Measurements from ENCODE around the gene RINL. TPM values are rescaled to one million over a fixed set of nuclear protein-coding genes. Genes with fewer than 3 reads are reported as not detected.

Gene RINL
- 79.1 and 82.0 TPM in 2 replicates for total RNA-seq

GRCh38 chr19:38877781-38878574 lies at the start of gene RINL:
Gene RINL, minus strand, starts transcription at chr19:38878275. Its CDS starts 1,533 bp downstream, at chr19:38876742.
- intact Hi-C loops (cut with micrococcal nuclease) = loop anchor here (1.0 to 5.0 kb wide), 5 partner anchors 9 to 1101 kb away; partner anchors contain the start of genes ECH1, HNRNPL and ZNF573

GRCh38 chr19:38924388-38924787 lies 46.3 kb upstream of the RINL start:
- intact Hi-C loops (cut with micrococcal nuclease) = no loop called here

- intact Hi-C loops (cut with micrococcal nuclease) = no loop called here
Measured at GRCh38 chr19:38922482-38922881, 44.4 kb upstream of the RINL start.

- intact Hi-C loops (cut with micrococcal nuclease) = no loop called here
Measured at GRCh38 chr19:38921420-38922274, 43.6 kb upstream of the RINL start.

GRCh38 chr19:38920602-38921419 lies 42.7 kb upstream of the RINL start:
- intact Hi-C loops (cut with micrococcal nuclease) = no loop called here

- intact Hi-C loops (cut with micrococcal nuclease) = no loop called here
Measured at GRCh38 chr19:38919837-38920601, 41.9 kb upstream of the RINL start.

- intact Hi-C loops (cut with micrococcal nuclease) = no loop called here
Measured at GRCh38 chr19:38918526-38918925, 40.5 kb upstream of the RINL start.

- intact Hi-C loops (cut with micrococcal nuclease) = no loop called here
Measured at GRCh38 chr19:38917921-38918491, 39.9 kb upstream of the RINL start.

GRCh38 chr19:38917516-38917915 lies 39.4 kb upstream of the RINL start:
- intact Hi-C loops (cut with micrococcal nuclease) = no loop called here

GRCh38 chr19:38915329-38916321 lies 37.5 kb upstream of the RINL start:
- intact Hi-C loops (cut with micrococcal nuclease) = no loop called here

GRCh38 chr19:38913958-38914357 lies 35.9 kb upstream of the RINL start:
- intact Hi-C loops (cut with micrococcal nuclease) = no loop called here

- intact Hi-C loops (cut with micrococcal nuclease) = no loop called here
Measured at GRCh38 chr19:38912600-38913514, 34.8 kb upstream of the RINL start.

- intact Hi-C loops (cut with micrococcal nuclease) = no loop called here
Measured at GRCh38 chr19:38911388-38912001, 33.4 kb upstream of the RINL start.

GRCh38 chr19:38910488-38910887 lies 32.4 kb upstream of the RINL start:
- intact Hi-C loops (cut with micrococcal nuclease) = no loop called here

- intact Hi-C loops (cut with micrococcal nuclease) = no loop called here
Measured at GRCh38 chr19:38908911-38909310, 30.8 kb upstream of the RINL start.

GRCh38 chr19:38907670-38908069 lies 29.6 kb upstream of the RINL start:
- intact Hi-C loops (cut with micrococcal nuclease) = no loop called here

- intact Hi-C loops (cut with micrococcal nuclease) = no loop called here
Measured at GRCh38 chr19:38907227-38907626, 29.2 kb upstream of the RINL start.

GRCh38 chr19:38905620-38906019 lies 27.5 kb upstream of the RINL start:
- intact Hi-C loops (cut with micrococcal nuclease) = no loop called here

All from T-helper 1 cell treated with Interleukin-12 subunit alpha and Interleukin-12 subunit beta and Interleukin-4 antibody, amounts not matched to agents 30 ng/mL and 1 ng/mL, for 36 hours (primary cell).